HG03025 (cell line): ENCODE results near the gene CENPE.
"Not testable (repeated sequence)": the region's sequence is repeated elsewhere in the genome, so short reads cannot be mapped to it uniquely, and the experiment has no call there.

Experiments used
- ATAC-seq: cut with Tn5 transposase; IDR thresholded peaks from one replicate; pipeline ENCODE4 v1.9.1; 2021; ENCODE audit warnings: mild to moderate bottlenecking, moderate library complexity; ENCODE audit not compliant: unreplicated experiment, low FRiP score

CENPE gene, protein sequence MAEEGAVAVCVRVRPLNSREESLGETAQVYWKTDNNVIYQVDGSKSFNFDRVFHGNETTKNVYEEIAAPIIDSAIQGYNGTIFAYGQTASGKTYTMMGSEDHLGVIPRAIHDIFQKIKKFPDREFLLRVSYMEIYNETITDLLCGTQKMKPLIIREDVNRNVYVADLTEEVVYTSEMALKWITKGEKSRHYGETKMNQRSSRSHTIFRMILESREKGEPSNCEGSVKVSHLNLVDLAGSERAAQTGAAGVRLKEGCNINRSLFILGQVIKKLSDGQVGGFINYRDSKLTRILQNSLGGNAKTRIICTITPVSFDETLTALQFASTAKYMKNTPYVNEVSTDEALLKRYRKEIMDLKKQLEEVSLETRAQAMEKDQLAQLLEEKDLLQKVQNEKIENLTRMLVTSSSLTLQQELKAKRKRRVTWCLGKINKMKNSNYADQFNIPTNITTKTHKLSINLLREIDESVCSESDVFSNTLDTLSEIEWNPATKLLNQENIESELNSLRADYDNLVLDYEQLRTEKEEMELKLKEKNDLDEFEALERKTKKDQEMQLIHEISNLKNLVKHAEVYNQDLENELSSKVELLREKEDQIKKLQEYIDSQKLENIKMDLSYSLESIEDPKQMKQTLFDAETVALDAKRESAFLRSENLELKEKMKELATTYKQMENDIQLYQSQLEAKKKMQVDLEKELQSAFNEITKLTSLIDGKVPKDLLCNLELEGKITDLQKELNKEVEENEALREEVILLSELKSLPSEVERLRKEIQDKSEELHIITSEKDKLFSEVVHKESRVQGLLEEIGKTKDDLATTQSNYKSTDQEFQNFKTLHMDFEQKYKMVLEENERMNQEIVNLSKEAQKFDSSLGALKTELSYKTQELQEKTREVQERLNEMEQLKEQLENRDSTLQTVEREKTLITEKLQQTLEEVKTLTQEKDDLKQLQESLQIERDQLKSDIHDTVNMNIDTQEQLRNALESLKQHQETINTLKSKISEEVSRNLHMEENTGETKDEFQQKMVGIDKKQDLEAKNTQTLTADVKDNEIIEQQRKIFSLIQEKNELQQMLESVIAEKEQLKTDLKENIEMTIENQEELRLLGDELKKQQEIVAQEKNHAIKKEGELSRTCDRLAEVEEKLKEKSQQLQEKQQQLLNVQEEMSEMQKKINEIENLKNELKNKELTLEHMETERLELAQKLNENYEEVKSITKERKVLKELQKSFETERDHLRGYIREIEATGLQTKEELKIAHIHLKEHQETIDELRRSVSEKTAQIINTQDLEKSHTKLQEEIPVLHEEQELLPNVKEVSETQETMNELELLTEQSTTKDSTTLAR (N-terminal part only)

DNA sequence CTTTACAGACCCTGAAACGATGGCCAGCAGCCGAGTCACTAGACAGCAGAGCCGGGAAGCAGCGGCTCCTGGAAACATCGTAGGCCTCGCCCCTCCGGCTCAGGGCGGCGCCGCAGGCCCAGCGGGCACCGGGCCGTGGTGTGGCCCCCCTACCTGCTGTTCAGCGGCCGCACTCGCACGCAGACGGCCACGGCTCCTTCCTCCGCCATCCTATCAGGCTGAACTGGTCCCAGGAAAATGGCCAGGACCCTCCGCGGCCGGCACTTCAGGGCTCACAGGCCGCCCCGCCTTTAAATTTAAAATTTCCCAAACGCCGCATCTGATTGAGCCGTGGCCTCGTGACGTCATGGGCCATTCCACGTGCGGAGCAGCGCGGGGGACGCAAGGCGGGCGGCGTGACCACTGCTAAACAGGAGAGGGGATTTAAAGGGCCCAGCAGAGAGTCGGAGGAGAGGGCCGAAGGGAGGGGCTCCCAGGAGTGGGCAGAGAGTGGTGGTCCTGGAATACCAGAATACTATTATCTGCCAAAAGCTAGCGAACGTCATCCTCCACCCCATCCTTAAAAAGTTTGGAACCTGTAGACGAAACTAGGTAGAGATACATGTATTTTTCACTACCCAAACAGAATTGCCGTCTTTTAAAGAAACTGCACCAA, at the start of gene CENPE:
TSS of gene CENPE (minus strand) at position 233 of the 655 bp plus-strand sequence. CDS start at position 209, 24 bp downstream.
- peak; percentile 96 for ATAC-seq

DNA sequence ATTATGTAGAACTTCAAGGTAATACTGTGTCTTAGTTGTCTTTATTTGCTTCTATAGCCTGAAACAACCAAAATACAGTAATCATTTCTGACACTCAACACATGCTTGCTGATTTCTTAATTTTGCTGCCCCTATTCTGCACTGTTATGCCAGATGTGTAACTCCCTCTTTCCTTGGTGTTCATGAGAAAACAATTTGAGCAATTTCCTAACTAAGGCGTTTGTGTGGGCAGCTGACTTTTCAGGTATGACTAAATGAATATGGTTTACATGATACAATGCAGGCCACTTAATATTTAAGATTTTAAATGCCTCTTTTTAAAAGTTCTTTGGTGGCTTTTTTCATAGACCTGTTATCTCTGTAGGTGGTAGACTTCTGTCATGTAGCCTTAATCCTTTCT, 46.1 kb upstream of the CENPE start:
- no peak for ATAC-seq

DNA sequence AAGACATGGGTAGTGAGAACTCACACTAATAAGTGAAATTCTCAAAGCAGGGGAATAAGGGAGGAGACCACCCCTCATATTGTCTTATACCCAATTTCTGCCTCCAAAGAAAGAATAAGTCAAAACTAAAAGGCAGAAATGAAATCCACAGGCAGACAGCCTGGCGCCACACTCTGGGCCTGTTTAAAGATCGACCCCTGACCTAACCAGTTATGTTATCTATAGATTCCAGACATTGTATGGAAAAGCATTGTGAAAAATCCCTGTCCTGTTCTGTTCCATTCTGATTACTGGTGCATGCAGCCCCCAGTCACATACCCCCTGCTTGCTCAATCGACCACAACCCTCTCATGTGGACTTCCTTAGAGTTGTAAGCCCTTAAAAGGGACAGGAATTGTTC, 32.8 kb upstream of the CENPE start:
- ATAC-seq, result not testable (repeated sequence)

DNA sequence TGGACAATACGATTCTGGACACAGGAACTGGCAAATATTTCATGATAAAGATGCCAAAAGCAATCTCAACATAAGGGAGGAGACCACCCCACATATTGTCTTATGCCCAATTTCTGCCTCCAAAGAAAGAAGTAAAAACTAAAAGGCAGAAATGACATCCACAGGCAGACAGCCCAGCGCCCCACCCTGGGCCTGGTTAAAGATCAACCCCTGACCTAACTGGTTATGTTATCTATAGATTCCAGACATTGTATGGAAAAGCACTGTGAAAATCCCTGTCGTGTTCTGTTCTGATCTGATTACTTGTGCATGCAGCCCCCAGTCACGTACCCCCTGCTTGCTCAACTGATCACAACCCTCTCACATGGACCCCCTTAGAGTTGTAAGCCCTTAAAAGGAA, 25.4 kb upstream of the CENPE start:
- ATAC-seq, result not testable (repeated sequence)

DNA sequence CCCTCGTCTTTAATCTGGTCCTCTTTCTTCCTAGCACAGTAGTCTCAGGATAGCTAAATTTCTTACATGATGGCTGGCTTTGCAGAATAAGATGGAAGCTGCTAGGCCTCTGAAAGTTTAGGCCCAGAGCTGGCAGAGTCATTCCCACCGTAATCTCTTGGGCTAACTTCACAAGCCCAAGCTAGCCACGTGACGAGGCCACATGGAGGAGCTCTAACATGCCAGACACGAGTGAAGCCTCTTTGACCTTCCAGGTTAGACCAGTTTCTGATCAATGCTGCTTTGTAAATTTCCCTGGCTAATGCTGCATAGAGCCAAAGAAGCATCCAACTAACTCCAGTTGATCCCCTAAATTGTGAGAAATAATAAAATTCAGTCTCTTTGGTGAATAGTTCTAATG, 9.5 kb upstream of the CENPE start:
- no peak for ATAC-seq

DNA sequence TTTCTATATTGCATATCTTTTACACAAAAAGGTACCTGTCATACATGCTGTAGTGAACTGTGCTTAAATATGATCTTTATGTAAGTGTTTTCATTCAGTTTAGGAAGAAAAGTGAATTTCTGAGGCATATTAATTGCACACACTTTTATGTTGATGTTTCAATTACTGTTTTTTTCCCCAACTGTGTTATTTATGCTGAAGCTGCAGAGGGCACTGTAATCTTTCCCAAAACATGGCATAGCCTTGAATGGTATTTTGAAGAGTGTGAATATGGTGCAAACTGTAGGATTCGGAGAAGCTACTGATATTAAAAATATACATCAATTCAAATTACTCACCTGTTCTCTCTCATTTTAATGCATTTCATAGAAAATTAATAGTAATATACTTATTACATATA, 6.0 kb upstream of the CENPE start:
- no peak for ATAC-seq

DNA sequence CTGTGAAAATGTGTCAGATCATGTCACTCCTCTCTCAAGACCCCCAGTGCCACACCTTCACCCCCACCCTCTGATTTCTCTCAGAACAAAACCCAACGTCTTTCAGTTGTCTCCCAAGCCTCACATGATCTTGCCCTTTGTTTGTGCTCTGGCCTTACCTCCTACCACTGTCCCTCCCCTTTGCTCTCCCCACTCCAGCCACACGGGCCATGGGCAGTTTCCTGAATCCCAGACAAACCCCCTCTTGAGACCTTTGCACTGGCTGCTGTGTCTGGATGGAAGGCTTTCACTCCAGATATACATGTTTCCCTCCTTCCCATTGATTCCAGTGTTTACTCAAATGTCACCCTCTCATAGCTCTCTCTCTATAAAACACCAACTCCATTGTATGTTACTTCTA, 3.6 kb upstream of the CENPE start:
- ATAC-seq, result no peak

DNA sequence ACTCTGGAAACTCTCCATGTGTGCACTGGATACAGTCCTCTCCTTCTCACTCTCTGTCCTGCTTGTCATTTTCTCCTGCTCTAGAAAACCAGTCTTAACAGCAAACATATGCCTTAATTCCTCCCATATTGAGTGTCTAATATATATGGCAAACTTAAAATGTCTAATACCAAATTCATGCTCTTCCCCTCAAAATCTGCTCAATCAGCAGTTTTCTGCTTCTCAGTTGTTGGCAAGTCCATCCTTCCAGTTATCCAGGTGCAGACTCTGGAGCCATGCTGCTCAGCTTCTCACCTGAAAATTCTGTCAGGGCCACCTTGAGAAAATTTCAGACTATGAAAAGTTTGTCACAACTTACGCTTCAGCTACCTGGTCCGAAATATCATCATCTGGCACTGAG, 3.1 kb upstream of the CENPE start:
- no peak for ATAC-seq

DNA sequence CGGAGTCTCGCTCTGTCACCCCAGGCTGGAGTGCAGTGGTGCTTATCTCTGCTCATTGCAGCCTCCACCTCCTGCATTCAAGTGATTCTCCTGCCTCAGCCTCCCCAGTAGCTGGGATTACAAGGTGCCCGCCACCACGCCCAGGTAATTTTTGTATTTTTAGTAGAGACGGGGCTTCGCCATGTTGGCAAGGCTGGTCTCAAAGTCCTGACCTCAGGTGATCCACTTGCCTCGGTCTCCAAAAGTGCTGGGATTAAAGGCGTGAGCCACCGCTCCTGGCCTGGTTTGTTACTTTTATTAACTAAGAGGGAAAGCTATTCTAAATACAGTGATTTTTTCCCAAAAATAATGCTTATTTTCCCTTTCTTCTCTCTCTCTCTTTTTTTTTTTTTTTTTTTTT, 866 bp upstream of the CENPE start:
- ATAC-seq, result no peak

DNA sequence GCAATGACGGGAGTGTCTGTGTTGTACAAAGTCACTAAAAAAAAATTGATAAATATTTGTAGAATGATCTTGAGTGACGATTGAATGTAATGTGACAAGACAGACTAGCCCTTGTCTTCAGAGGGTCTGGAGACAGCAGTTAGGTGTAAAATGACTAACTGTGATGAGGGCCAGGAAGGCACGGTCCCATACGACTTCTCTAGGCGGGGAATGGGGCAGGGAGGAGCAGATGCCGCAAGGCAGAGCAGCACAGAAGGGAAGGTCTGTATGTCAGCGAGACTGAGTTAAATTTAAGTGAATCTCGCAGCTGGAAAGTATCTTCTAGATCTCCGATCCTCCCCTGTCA, 405 bp downstream of the CENPE start:
- ATAC-seq, result peak; percentile 48

DNA sequence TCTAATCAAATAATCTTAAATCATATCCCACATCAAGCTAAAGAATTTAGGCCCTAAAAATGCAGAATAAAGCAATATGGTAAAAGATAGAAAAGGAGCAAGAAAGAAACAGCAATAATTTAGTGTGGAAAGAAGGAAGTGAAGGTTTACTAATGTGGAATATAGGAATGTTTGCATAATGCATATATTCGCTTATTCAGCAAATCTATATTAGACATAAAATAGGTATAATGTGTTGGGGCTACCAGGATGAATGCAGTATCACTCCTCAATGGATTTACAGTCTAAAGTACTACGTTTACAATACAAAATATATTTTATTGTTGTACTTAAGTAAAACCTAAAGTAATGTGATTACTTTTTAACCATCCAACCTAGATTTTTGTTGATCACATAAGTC, 4.7 kb downstream of the CENPE start:
- ATAC-seq, result no peak

DNA sequence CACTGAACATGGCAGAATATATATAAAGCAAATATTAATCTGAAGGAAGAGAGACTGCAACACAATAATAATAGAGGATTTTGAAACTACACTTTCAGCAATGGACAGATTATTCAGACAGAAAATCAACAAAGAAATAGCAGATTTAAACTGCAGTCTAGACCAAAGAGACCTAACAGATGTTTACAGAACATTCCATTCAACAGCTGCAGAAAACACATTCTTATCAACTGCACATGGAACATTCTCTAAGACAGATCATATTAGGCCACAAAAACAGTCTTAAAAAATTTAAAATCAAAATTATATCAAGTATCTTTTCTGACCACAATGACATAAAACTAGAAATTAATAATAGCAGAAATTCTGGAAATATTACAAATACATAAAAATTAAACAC, 27.1 kb downstream of the CENPE start:
- no peak for ATAC-seq

DNA sequence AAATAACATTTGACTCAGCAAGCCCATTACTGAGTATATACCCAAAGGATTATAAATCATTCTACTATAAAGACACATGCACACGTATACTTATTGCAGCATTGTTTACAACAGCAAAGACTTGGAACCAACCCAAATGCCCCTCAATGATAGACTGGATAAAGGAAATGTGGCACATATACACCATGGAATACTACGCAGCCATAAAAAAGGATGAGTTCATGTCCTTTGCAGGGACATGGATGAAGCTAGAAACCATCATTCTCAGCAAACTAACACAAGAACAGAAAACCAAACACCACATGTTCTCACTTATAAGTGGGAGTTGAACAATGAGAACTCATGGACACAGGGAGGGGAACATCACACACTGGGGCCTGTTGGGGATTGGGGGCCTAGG, 28.4 kb downstream of the CENPE start:
- ATAC-seq, result not testable (repeated sequence)

DNA sequence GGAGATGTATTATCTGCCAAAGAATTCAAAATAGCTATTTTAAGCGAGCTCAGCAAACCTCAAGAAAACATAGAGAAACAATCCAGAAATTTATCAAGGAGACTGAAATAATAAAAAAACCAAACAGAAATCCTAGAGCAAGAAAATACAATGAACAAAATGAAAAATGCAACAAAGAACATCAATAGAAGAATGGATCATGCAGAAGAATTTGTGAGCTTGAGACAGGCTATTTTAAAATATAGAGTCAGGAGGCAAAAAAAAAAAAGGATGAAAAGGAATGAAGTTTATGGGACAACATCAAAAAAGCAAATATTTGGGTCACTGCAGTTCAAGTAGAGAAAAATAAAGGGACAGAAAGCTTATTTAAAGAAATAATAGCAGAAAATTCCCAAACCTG, 29.1 kb downstream of the CENPE start:
- ATAC-seq, result no peak

DNA sequence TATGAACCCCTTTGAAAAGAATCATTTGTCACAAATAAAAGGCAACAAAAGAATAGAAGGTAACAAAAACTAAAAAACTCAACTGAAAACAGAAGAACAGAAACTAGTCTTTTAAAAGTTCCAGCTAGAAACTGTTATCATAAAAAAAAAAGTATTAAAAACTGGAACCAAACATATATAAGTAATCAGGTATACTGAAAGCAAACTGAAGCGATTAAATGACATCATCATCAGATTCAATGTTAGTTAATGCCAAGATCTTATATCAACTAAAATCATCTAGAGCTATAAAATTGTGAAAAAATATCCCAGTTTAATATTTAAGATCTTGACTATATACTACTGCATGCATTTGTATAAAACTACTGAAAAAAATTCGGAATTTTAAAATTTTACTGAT, 36.0 kb downstream of the CENPE start:
- no peak for ATAC-seq

DNA sequence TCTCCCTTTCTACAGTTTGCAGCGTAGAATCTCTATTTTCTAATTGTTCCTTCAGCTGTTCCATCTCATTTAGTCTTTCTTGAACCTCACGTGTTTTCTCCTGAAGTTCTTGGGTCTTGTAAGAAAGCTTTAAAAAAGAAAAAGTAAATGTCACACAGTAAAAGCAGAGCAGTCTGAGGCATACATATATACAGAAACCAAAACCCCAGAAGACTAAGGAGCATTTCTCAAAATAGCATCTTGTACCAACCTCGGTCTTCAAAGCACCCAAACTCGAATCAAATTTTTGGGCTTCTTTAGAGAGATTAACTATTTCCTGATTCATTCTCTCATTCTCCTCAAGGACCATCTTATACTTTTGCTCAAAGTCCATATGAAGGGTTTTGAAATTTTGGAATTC, 39.4 kb downstream of the CENPE start:
- ATAC-seq, result no peak

DNA sequence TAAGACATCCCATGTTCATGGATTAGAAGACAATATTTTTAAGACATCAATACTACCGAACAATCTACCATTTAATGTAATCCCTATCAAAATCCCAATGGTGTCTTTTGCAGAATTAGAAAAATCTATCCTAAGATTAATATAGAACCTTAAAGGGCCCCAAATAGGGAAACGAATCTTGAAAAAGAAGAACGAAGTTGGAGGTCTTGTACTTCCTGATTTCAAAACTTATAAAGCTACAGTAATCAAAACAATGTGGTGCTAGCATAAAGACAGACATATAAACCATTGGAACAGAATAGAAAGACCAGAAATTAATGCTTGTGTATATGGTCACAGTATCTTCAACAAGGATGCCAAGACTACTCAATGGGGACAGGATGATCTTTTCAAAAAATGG, 42.0 kb downstream of the CENPE start:
- no peak for ATAC-seq

DNA sequence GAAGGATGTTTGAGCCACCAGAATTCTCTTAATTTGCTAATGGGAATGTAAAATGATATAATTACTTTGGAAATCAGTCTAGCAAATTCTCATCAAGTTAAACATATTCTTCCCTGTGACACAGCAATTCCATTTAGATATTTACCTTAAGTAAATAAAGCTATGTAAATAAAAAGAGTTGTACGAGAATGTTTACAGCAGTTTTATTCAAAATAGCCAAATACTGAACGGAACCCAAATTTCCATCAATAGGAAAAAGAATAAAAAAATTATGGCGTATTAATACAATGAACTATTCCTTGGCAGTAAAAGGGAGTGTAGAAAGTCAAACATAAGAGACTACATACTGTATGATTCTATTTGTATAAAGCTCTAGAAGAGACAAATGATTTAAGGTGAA, 45.8 kb downstream of the CENPE start:
- ATAC-seq, result no peak

DNA sequence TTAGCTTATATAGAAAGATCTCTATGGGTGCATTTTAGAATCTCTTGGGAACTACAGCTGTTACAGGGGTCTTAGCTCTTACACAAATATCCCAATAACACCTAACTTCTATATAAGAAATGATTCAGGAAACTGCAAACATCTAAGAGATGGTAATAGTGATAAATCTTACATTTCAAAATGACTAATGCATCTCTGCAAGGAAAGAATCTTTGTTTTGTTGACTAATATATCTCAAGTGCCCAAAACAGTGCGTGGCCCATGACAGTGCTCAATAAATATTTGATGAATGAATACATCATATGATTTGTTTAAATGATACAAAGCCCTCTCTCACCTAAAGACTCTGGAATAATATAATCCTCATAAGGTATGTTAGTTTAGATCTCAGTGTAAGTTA, 47.5 kb downstream of the CENPE start:
- no peak for ATAC-seq

DNA sequence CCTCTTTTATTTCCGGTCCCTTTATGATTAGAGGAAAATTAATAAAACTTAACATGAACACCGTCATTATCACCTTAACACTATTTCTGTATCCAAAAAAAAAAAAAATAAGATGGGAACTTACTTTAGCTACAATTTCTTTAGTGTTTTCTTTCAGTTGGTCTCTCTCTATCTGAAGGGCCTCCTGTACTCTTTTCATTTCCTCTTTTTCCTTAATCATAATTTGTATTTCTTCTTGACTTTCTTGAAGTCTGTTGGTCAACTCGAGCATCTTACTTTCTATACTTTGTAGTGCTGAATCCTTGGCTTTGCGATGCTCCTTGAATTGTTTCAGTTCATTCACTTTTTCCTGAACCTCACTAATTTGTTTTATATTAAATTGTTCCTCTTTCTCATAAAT, 53.2 kb downstream of the CENPE start:
- ATAC-seq, result no peak
